Erythroblast (primary cell): ENCODE measurements around the gene IPO5.

Experiments
- GATA1 ChIP-seq: IDR thresholded peaks from 2 replicates; pipeline ENCODE4 v1.6.1; 2011; ENCODE audit warnings: low read depth, mild to moderate bottlenecking, control low read depth, low read length, moderate library complexity
- POLR2A ChIP-seq: IDR thresholded peaks from 2 replicates; pipeline ENCODE4 v1.6.1; 2011; ENCODE audit warnings: mild to moderate bottlenecking, low read length

GRCh38 chr13:98032168-98032567 is 78.7 kb downstream of the IPO5 start:
- TF ChIP-seq POLR2A (no peak), GATA1 (no peak)
